HCEC 1CT (cell line): ENCODE results near the gene HEY2.
A peak's percentile ranks its signal among the peaks of the same experiment; 100 is the strongest.

Experiments used
- DNase-seq: peaks from one replicate; pipeline ENCODE4 v3.0.0-alpha.2; 2017

Gene HEY2

GRCh38 chr6:125745281-125746018 lies 4.0 kb upstream of the HEY2 start:
- no peak for DNase-seq

- DNase-seq, result no peak
These were observed 3.4 kb upstream of the HEY2 start for GRCh38 chr6:125746019-125746414.

- peak; percentile 18 for DNase-seq
These were observed 2.5 kb upstream of the HEY2 start for GRCh38 chr6:125746731-125747588.

- DNase-seq, result no peak
These were observed 1.6 kb upstream of the HEY2 start for GRCh38 chr6:125747589-125748405.

DNA sequence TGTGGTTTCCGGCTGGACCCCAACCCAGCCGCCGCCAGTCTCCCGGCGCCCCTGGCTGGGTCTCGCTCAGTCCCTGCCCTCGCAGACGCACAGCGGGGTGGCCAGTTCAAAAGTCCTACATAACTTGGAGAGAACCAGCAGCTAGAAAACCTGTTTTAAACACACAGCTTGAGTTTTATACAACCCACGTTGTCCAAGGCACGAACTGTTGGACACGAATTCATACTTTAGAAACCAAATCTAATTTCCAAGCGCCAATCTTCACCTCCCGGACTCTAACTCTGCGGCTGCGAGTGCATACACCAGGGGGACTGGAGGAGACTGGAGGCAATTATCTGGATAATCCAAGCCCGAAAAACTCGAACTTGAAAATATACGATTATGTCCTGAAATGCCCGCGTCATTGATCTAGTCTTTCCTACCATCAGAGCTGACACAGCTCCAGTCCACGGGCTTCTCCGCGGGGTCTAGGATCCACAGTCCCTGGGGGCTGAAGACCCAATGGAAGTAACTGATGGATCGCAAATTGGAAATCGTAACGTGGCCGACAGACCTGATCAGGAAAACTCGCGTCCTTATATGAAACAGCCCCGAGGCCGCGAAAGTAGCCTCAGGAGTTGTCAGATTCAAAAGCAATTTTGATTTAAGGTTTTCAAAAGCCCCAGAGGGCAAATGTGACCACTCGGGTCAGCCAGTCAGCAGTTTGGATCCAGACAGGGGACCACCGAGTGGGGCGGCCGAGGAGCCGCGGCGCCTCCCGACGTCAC lies 843 bp upstream of the HEY2 start:
- no peak for DNase-seq

DNA sequence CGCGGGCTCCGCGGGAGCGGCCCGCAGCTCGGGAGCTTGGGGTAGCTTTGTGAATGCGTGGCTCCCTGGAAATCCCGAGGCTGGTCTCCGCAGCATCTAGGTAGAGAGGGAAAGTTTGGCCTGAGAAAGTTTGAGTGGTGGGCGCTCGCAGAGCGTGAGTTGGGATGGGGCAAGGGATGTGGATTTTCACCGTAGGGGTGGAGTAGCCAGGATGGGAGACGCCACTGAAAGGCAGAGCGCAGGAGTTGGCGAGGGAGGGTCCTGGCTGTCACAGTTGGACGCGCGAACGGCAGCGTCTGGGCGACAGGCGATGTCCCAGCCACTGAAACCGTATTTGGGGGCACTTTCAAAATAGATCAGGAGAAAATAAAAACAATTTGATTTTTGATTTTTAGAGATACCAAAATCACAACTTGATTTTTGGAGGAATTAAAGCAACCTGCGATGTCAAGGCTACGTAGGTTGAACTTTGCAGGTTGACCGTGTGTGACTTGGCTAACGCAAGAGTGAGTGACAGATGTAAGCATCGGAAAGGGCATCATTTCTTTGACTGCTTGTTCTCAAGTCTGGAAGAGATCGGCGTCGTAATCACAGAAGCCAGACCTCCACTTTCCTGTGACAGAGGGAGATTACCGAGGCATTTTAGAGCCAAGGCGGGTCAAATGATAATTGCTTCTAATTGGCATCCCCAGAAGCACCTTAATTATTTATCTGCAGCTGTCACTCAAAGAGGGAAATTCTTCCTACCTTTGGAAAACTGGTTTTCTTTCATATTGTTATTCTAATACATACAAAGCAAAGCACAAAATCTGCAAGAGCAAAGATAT lies 646 bp downstream of the HEY2 start:
- no peak for DNase-seq

DNA sequence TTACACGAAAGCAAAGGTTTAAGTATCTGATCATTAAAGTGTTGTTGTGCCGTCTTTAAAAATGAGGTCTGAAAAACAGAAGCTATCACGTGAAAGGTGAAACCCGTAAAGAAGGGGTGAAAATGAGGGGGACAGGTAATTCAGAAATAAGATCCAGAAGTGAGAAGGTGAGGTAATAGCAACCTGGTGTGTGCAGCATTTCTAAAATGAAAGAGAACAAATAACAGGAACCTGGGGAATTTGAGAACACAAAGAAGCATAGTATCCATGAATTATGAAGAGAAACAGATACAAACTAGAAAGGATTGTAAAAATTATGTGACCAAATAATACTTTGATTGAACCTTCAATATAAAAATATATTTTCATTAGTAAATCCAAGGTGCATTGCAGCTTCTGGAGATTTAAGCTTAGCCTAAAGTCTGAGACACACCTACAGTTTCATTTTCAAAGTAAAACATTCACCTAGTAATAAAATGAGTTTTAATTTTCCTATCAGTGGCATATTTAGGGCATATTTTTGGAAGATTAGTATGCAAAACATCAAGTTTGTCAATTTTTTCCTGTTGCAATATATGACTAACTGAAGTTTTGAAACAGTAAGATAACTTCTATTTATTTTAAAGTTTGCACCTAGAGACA lies 1.4 kb downstream of the HEY2 start:
- DNase-seq, result no peak

GRCh38 chr6:125751334-125751916 lies 2.0 kb downstream of the HEY2 start:
- no peak for DNase-seq

DNA sequence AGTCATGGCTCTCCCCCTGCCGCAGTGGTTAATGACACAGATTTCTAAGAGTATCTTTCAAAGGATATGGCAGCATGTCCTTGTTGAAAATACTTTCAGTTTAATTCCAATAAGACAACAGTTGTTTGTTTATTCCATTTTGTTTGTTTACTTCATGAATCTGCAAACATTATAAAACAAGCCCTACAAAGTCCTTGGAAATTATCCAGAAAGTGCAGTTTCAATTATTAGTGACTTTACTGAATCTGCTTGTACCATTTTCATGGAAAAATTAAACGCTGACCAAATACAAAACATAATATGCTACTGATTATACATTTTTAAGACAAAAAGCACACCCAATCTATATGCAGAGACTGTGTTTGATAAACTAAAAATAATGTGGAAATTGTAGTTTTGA lies 3.3 kb downstream of the HEY2 start:
- DNase-seq, result no peak

DNA sequence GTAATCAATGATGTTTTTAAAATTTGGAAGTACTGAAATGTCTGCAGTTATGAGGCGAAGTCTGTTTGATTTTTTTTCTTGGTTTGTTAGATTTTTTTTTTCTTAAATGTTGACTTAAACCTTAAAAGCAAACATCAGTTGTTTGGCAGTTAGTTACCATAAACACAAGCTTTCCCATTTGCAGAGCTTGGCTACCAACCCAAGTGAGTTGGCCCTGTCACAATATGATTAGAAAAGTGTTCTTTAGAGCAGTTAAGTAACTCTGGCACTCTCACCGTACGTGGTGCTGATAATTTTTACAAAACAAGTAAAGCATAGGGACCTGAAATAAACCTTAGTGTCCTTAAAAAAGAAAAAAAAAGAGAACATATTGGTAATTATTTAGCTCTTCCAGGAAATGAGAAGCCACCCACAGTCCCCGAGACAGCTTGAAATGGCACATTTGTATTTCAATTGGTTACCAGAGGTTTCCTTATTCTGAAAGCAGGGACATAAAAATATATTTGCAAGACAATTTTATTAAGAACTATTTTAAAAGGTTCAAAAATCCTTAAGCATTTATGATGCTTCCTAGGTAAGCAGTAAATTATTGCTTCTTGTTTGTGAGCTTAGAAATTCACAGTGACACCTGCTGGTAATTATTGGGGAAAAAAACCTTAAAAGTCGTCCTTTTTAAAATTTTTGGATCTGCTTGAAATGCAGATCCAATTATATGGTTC lies 3.9 kb downstream of the HEY2 start:
- peak; percentile 22 for DNase-seq

- no peak for DNase-seq
These were observed 4.5 kb downstream of the HEY2 start for GRCh38 chr6:125753937-125754259.

DNA sequence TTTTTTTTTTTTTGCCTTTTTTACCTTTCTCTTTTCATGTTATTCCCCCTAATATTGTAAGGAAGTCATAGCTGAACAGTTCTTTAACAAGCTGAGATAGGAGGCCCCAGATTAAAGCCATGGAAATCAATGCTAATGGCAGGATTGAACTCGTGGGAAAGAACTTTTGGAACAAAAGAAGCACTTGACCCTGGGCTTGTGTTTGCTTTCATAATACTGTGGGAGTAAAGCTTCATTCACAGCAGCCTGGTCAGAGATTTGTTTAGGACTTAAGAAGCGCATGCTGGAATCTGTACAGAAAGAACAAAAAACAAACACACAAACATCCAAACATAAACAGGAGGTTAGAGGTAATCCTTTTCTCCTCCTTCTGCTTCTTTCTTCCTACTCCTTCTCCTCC lies 5.1 kb downstream of the HEY2 start:
- no peak for DNase-seq

DNA sequence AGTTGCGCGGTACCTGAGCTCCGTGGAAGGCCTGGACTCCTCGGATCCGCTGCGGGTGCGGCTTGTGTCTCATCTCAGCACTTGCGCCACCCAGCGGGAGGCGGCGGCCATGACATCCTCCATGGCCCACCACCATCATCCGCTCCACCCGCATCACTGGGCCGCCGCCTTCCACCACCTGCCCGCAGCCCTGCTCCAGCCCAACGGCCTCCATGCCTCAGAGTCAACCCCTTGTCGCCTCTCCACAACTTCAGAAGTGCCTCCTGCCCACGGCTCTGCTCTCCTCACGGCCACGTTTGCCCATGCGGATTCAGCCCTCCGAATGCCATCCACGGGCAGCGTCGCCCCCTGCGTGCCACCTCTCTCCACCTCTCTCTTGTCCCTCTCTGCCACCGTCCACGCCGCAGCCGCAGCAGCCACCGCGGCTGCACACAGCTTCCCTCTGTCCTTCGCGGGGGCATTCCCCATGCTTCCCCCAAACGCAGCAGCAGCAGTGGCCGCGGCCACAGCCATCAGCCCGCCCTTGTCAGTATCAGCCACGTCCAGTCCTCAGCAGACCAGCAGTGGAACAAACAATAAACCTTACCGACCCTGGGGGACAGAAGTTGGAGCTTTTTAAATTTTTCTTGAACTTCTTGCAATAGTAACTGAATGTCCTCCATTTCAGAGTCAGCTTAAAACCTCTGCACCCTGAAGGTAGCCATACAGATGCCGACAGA lies 9.9 kb downstream of the HEY2 start:
- DNase-seq, result no peak

- DNase-seq, result no peak
These were observed 10.6 kb downstream of the HEY2 start for GRCh38 chr6:125759959-125760457.

- no peak for DNase-seq
These were observed 14.8 kb downstream of the HEY2 start for GRCh38 chr6:125764121-125764671.

GRCh38 chr6:125765944-125766343 lies 16.5 kb downstream of the HEY2 start:
- DNase-seq, result no peak

DNA sequence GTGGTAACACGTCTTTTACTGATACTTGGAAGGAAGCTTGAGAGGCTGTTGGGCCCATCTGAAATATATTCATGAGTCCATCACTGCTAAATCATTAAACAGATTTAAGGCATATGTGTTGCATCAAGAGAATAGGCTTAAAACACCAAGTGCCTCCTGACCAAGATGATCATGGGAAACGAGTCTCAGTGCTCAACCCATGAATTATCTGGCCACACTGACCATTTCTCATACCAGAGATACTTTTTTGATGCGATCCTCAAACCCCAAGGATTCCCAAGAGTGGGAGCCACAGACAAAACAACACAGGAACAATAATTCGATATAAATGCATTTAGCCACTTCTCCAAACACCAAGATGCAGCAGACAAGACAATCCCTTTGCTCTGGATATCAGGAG lies 17.2 kb downstream of the HEY2 start:
- DNase-seq, result no peak

GRCh38 chr6:125769147-125769783 lies 19.8 kb downstream of the HEY2 start:
- DNase-seq, result no peak
